Erythroblast (primary cell): ENCODE data around the gene PTPRT.

Experiments
- DNase-seq, 2 experiments: peaks; one replicate each; lab custom pipeline; 2025; lab: John Stamatoyannopoulos, UW
- GATA1 ChIP-seq: IDR thresholded peaks from 2 replicates; pipeline ENCODE4 v1.6.1; 2011; ENCODE audit warnings: low read depth, mild to moderate bottlenecking, control low read depth, low read length, moderate library complexity
- POLR2A ChIP-seq: IDR thresholded peaks from 2 replicates; pipeline ENCODE4 v1.6.1; 2011; ENCODE audit warnings: mild to moderate bottlenecking, low read length

Gene PTPRT

GRCh38 chr20:42373049-42373448 is 816.7 kb downstream of the PTPRT start:
- TF ChIP-seq GATA1 (no peak), POLR2A (no peak)

GRCh38 chr20:42370075-42370474 is 819.6 kb downstream of the PTPRT start:
- no peak for DNase-seq
- TF ChIP-seq POLR2A (no peak), GATA1 (no peak)

More at GRCh38 chr20:42373049-42373448, 816.7 kb downstream of the PTPRT start:
- no peak for DNase-seq

GRCh38 chr20:42368910-42369309 is 820.8 kb downstream of the PTPRT start:
- no peak for TF ChIP-seq POLR2A
- no peak for TF ChIP-seq GATA1
- DNase-seq = no peak

- DNase-seq = no peak
- TF ChIP-seq GATA1 (no peak), POLR2A (no peak)
Measured at GRCh38 chr20:42366626-42367025, 823.1 kb downstream of the PTPRT start.

GRCh38 chr20:42364446-42364845 is 825.3 kb downstream of the PTPRT start:
- no peak for TF ChIP-seq GATA1
- TF ChIP-seq POLR2A = no peak
- no peak for DNase-seq

DNA sequence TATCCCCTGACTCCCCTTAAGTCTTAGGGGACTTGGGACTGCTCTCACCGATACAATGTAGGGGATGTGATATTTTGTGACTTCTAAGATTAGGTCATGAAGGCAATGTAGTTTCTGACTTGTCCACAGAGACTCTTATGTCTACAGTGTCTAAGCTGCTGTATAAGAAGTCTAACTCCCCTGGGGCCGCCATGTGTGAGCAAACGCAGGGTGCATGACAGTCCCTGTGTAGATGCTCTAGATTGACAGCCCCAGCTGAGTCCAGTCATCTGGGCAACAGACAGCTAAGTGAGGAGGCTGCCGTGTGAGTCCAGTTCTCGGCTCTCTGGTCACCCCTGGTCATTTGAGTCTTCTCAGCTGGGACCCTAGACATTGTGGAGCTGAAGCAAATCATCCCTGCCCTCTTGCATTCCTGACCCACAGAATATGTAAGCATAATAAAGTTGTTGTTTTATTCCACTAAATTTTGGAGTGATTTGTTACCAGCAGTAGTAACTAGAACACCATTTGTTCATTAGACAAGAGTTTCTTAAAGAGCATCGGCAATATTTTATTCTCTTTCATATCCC is 828.2 kb downstream of the PTPRT start:
- TF ChIP-seq POLR2A (no peak), GATA1 (no peak)
- DNase-seq = no peak

DNA sequence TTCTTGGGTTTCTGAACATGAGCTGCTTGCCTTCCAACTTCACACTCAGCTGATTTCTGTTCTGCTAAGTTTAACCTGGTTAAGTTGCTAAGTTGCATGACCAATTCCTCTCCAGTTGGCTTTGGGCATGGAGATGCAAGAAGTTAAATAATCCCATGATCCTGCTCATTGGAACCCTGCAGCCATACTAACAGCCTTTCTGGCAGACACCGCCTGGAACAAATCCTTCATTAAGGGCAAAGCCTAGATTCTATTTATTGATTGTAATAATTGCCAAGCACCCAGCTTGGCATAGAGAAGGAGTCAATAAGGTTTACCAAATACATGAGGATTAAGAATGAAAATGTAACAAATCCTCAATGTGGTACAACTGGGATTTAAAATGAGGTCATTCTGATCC is 829.1 kb downstream of the PTPRT start:
- no peak for TF ChIP-seq POLR2A
- DNase-seq = no peak

DNA sequence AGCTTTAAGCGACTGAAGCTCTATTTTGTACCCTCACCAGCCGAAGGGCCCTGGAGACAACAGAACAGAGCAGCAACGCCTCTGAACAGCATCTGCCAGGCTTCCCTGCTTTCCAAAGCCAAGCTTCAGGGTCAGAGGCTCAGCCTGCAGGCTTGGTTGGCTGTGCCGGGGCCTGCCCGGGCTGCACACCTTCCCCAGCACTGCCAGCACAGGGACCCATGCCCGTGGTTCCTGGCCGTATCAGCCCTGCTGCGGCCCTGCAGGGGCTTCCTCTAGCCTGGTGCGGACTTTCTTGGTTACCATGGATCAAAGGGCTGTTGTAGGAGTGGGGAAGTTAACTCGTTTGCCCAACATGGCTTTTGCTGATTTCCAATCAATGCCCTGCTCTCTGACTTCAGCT is 830.1 kb downstream of the PTPRT start:
- TF ChIP-seq POLR2A (no peak), GATA1 (no peak)

GRCh38 chr20:42352096-42352495 is 837.6 kb downstream of the PTPRT start:
- DNase-seq = no peak
- TF ChIP-seq GATA1 = no peak
- TF ChIP-seq POLR2A = no peak

More for the DNA sequence above, 830.1 kb downstream of the PTPRT start:
- no peak for DNase-seq

DNA sequence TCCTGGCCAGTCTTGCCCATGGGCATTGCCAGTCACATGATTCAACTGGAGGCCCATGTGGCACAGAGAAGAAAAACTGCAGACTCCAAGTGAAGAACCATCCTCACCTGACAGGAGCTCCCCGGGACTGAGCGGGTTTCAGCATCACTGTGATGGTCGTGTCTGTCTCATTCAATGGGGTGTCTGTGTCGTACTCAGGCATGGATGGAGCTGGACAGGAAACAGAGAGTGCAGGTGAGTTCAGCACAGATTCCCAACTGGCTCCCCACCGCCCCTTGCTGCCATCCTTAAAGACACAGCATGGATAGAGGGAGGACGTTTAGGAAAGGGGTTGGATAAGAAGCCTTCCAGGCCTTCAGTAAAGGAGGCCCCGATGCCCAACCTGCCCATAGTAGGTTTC is 839.2 kb downstream of the PTPRT start:
- no peak for TF ChIP-seq GATA1
- TF ChIP-seq POLR2A = no peak
- DNase-seq = no peak

GRCh38 chr20:42346189-42347170 is 843.2 kb downstream of the PTPRT start:
- no peak for DNase-seq
- TF ChIP-seq POLR2A (no peak), GATA1 (no peak)

- no peak for DNase-seq
- TF ChIP-seq POLR2A (no peak), GATA1 (no peak)
Measured at GRCh38 chr20:42341654-42342053, 848.1 kb downstream of the PTPRT start.

DNA sequence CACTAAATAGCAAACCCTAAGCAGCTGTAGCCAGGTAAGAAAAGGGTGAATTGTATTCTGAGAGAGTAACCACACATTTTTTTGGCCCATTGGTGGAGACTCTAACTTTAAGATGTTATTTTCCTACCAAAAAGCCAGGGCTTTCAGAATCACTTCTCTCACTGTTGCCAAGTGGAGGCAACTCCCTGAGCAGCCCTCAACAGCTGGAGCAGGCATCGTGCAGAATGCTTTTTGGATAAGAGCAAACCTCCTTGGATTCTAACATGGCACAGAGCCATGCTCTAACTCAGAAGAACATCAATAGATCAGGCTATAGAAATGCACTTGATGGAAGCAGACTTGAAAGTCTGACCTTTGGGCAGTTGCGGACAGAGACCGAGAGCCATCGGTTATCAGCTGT is 849.3 kb downstream of the PTPRT start:
- TF ChIP-seq GATA1 = no peak
- TF ChIP-seq POLR2A = no peak
- DNase-seq = no peak
